Panc1 (cell line): Measurements from ENCODE around the gene ABCD3. TPM values are rescaled to one million over a fixed set of nuclear protein-coding genes. Genes with fewer than 3 reads are reported as not detected.

ENCODE experiments used
- ATAC-seq: fragments of 200-7000 bp; cut with Tn5 transposase; 2 replicates; pipeline ENCODE4 v1.9.1; 2020; ENCODE audit warnings: mild to moderate bottlenecking, moderate library complexity
- BruUV-seq: library from RNA; stranded (reverse); fragments of 400-500 nt; replicated peaks from 2 replicates; lab custom pipeline; 2021; lab: Mats Ljungman, UMichigan
- CTCF ChIA-PET: fragments of 300-600 bp; sonication (Branson Sonifier 250); formaldehyde crosslinking; loops from one replicate; lab custom pipeline; 2022; ENCODE audit warnings: antibody characterized with exemption; lab: Charles Lee
- POLR2A ChIA-PET: fragments of 300-600 bp; sonication (Branson Sonifier 250); formaldehyde crosslinking; loops from one replicate; lab custom pipeline; 2022; ENCODE audit warnings: antibody characterized with exemption; lab: Charles Lee
- DNase-seq: peaks from one replicate; pipeline ENCODE4 v3.0.0-alpha.2; 2010; ENCODE audit warnings: low read depth, low spot score
- H3K27ac ChIP-seq: 2 replicates; pipeline ENCODE4 v1.5.1; 2011; ENCODE audit warnings: mild to moderate bottlenecking, low read length, inconsistent platforms
- H3K27me3 ChIP-seq: fragments of 200-500 bp; sonication (Bioruptor generic); 2 replicates; pipeline ENCODE4 v1.6.0; 2014; ENCODE audit warnings: low read length, inconsistent platforms; ENCODE audit not compliant: control insufficient read depth, insufficient read depth
- H3K36me3 ChIP-seq: fragments of 200-500 bp; sonication (Bioruptor generic); 2 replicates; pipeline ENCODE4 v1.5.1; 2014; ENCODE audit warnings: inconsistent platforms, mild to moderate bottlenecking, low read length, moderate library complexity; ENCODE audit not compliant: control insufficient read depth, insufficient read depth
- H3K4me1 ChIP-seq: 2 replicates; pipeline ENCODE4 v1.5.1; 2011; ENCODE audit warnings: inconsistent platforms, mild to moderate bottlenecking, low read length, moderate library complexity; ENCODE audit not compliant: control insufficient read depth, insufficient read depth
- H3K4me3 ChIP-seq, 2 experiments: 2 replicates each; pipeline ENCODE4 v1.5.1; 2011 to 2012; ENCODE audit warnings: low read depth in 2 of 2, low read length in 2 of 2, mild to moderate bottlenecking in 2 of 2, inconsistent platforms in 1 of 2, moderate library complexity in 1 of 2
- H3K9me3 ChIP-seq: fragments of 200-500 bp; sonication (Bioruptor generic); 2 replicates; pipeline ENCODE4 v1.5.1; 2014; ENCODE audit warnings: low read depth, mild to moderate bottlenecking, inconsistent platforms, low read length, moderate library complexity; ENCODE audit not compliant: control insufficient read depth, insufficient read depth
- POLR2AphosphoS5 ChIP-seq: IDR thresholded peaks from 2 replicates; pipeline ENCODE4 v1.6.1; 2012; ENCODE audit warnings: mild to moderate bottlenecking, low read depth, low read length, moderate library complexity
- REST ChIP-seq, 2 experiments: IDR thresholded peaks; 2 replicates each; pipeline ENCODE4 v1.6.1; 2011 to 2012; ENCODE audit warnings: low read depth in 2 of 2, control low read depth in 1 of 2, low read length in 1 of 2, mild to moderate bottlenecking in 1 of 2, moderate library complexity in 1 of 2; ENCODE audit not compliant: insufficient read depth in 1 of 2
- SIN3A ChIP-seq: IDR thresholded peaks from 2 replicates; pipeline ENCODE4 v1.6.1; 2012; ENCODE audit warnings: low read depth, mild to moderate bottlenecking, low read length, moderate library complexity, borderline replicate concordance; ENCODE audit not compliant: insufficient read depth
- TCF7L2 ChIP-seq: IDR thresholded peaks from 2 replicates; pipeline ENCODE4 v1.6.1; 2011; ENCODE audit warnings: mild to moderate bottlenecking, low read depth, low read length, inconsistent platforms
- in situ Hi-C: cut with HindIII; loops from 2 replicates; pipeline ENCODE4 v1.10.0; 2016; ENCODE audit warnings: low sequenced_read_pairs, low pct_unique_long_range_greater_than_20kb
- intact Hi-C: fragments of 100-400 bp; cut with micrococcal nuclease; formaldehyde crosslinking; loops from one replicate; pipeline ENCODE4 v1.10.0; 2022; ENCODE audit not compliant: unreplicated experiment
- total RNA-seq: library from RNA; stranded (reverse); gene quantifications from one replicate; pipeline ENCODE4 v1.2.1, GENCODE V29; 2021; ENCODE audit not compliant: unreplicated experiment
- TF ChIP-seq, protein P1 (sequence below): fragments of 450-650 bp; IDR thresholded peaks from 2 replicates; pipeline ENCODE4 v1.5.1; 2017; ENCODE audit warnings: mild to moderate bottlenecking

The ABCD3 gene
- total RNA-seq, 1 experiment from 2014 or later: 40.5 TPM

- intact Hi-C loops (no loop called here), in situ Hi-C loops (no loop called here)
- DNase-seq: no peak
- Histone ChIP-seq H3K4me3 (peak overlapping the region; percentile 61 to 62), H3K4me1 (peaks cover 4% of the 10 kb centered on the region; the same call in 1 of the 2 replicates), H3K27ac (peak overlapping the region; percentile 34; the same call in 1 of the 2 replicates), H3K27me3 (peaks cover 5% of the 10 kb centered on the region; the same call in 1 of the 2 replicates), H3K9me3 (no peaks in the 10 kb centered on the region), H3K36me3 (no peaks in the 10 kb centered on the region; the same call in 1 of the 2 replicates)
- ChIA-PET CTCF (no interaction called here), POLR2A (no interaction called here)
- peak; percentile 32 for ATAC-seq
- no TSS peak for BruUV-seq
- TF ChIP-seq TCF7L2 (no peak), REST (IDR thresholded peaks at IDR 0.05; ENCODE audit: insufficient read depth in 1 of 2, low read depth in 2 of 2, low read length in 1 of 2) (no peak), POLR2AphosphoS5 (no peak), SIN3A (no peak)
- TF ChIP-seq, protein P1, sequence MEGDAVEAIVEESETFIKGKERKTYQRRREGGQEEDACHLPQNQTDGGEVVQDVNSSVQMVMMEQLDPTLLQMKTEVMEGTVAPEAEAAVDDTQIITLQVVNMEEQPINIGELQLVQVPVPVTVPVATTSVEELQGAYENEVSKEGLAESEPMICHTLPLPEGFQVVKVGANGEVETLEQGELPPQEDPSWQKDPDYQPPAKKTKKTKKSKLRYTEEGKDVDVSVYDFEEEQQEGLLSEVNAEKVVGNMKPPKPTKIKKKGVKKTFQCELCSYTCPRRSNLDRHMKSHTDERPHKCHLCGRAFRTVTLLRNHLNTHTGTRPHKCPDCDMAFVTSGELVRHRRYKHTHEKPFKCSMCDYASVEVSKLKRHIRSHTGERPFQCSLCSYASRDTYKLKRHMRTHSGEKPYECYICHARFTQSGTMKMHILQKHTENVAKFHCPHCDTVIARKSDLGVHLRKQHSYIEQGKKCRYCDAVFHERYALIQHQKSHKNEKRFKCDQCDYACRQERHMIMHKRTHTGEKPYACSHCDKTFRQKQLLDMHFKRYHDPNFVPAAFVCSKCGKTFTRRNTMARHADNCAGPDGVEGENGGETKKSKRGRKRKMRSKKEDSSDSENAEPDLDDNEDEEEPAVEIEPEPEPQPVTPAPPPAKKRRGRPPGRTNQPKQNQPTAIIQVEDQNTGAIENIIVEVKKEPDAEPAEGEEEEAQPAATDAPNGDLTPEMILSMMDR: no peak
These were observed 124.1 kb downstream of the ABCD3 start for GRCh38 chr1:94542088-94542870.

GRCh38 chr1:94543001-94543400 is 124.8 kb downstream of the ABCD3 start:
- CTCF ChIA-PET: no interaction called here
- ATAC-seq: no peak
- POLR2A ChIA-PET: no interaction called here
- Histone ChIP-seq H3K36me3 (no peaks in the 10 kb centered on the region; the same call in 1 of the 2 replicates), H3K27me3 (peaks cover 5% of the 10 kb centered on the region; the same call in 1 of the 2 replicates), H3K4me3 (no peak overlapping the region; a peak in 1 of 4 replicates), H3K4me1 (0 out of 2 replicates have a peak, but pooled peaks cover 4% of the 10 kb centered on the region), H3K27ac (no peak overlapping the region), H3K9me3 (no peaks in the 10 kb centered on the region)
- no peak for DNase-seq
- intact Hi-C loops: no loop called here
- TF ChIP-seq POLR2AphosphoS5 (no peak), TCF7L2 (no peak), SIN3A (no peak), REST (IDR thresholded peaks at IDR 0.05; ENCODE audit: insufficient read depth in 1 of 2, low read depth in 2 of 2, low read length in 1 of 2) (no peak)
- TF ChIP-seq, protein P1: no peak
- no TSS peak for BruUV-seq
- in situ Hi-C loops: no loop called here
